GM23338 (cell line): ENCODE results near the gene RRP12.

ENCODE experiments used
- CREB1 ChIP-seq: fragments of 250-450 bp; sonication (Bioruptor Pico); IDR thresholded peaks from 2 replicates; pipeline ENCODE4 v1.5.0; 2020; ENCODE audit warnings: low read depth, mild to moderate bottlenecking, moderate library complexity
- EZH2 ChIP-seq: fragments of 200-600 bp; sonication (generic); IDR thresholded peaks from one replicate; pipeline ENCODE4 v1.8.0; 2017; ENCODE audit warnings: antibody characterized with exemption, mild to moderate bottlenecking, low read depth; ENCODE audit not compliant: unreplicated experiment
- EZH2phosphoT487 ChIP-seq: fragments of 200-600 bp; sonication (generic); IDR thresholded peaks from one replicate; pipeline ENCODE4 v1.8.1; 2018; ENCODE audit warnings: antibody characterized with exemption; ENCODE audit not compliant: unreplicated experiment
- JUNB ChIP-seq: IDR thresholded peaks from one replicate; pipeline ENCODE4 v1.6.1; 2016; ENCODE audit warnings: antibody characterized with exemption; ENCODE audit not compliant: unreplicated experiment
- POLR2AphosphoS5 ChIP-seq: IDR thresholded peaks from 2 replicates; pipeline ENCODE4 v1.6.1; 2016; ENCODE audit warnings: antibody characterized with exemption, low read depth
- REST ChIP-seq: IDR thresholded peaks from one replicate; pipeline ENCODE4 v1.6.1; 2018; ENCODE audit warnings: antibody characterized with exemption; ENCODE audit not compliant: unreplicated experiment
- ZNF114 ChIP-seq: fragments of 250-450 bp; sonication (Bioruptor Pico); IDR thresholded peaks from 2 replicates; pipeline ENCODE4 v1.5.0; 2020; ENCODE audit warnings: mild to moderate bottlenecking, moderate library complexity
- ZNF331 ChIP-seq: fragments of 250-450 bp; sonication (Bioruptor Pico); IDR thresholded peaks from 2 replicates; pipeline ENCODE4 v1.5.0; 2020; ENCODE audit warnings: low read depth, mild to moderate bottlenecking, moderate library complexity
- ZNF462 ChIP-seq: fragments of 250-450 bp; sonication (Bioruptor Pico); IDR thresholded peaks from 2 replicates; pipeline ENCODE4 v1.5.0; 2020; ENCODE audit warnings: mild to moderate bottlenecking, moderate library complexity
- TF ChIP-seq, protein P1 (sequence below), 2 experiments: fragments of 200-600 bp in 1 of 2; sonication (generic) in 1 of 2; conservative IDR thresholded peaks; 2 replicates each; pipeline versions ENCODE4 v1.5.1 to v1.6.1; 2016 to 2017; ENCODE audit warnings: antibody characterized with exemption in 2 of 2, low read depth in 2 of 2, mild to moderate bottlenecking in 2 of 2, moderate library complexity in 1 of 2
- TF ChIP-seq, protein P2 (sequence below): IDR thresholded peaks from 2 replicates; pipeline ENCODE4 v1.6.1; 2016; ENCODE audit warnings: antibody characterized with exemption

- TF ChIP-seq, protein P1, sequence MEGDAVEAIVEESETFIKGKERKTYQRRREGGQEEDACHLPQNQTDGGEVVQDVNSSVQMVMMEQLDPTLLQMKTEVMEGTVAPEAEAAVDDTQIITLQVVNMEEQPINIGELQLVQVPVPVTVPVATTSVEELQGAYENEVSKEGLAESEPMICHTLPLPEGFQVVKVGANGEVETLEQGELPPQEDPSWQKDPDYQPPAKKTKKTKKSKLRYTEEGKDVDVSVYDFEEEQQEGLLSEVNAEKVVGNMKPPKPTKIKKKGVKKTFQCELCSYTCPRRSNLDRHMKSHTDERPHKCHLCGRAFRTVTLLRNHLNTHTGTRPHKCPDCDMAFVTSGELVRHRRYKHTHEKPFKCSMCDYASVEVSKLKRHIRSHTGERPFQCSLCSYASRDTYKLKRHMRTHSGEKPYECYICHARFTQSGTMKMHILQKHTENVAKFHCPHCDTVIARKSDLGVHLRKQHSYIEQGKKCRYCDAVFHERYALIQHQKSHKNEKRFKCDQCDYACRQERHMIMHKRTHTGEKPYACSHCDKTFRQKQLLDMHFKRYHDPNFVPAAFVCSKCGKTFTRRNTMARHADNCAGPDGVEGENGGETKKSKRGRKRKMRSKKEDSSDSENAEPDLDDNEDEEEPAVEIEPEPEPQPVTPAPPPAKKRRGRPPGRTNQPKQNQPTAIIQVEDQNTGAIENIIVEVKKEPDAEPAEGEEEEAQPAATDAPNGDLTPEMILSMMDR (conservative IDR thresholded peaks at IDR 0.05; ENCODE audit: low read depth in 2 of 2) = no peak
- no peak for TF ChIP-seq JUNB
- TF ChIP-seq EZH2phosphoT487 = no peak
- no peak for TF ChIP-seq POLR2AphosphoS5
- TF ChIP-seq CREB1 (CRISPR knock-in tag) = no peak
- TF ChIP-seq EZH2 = no peak
- no peak for TF ChIP-seq REST
- no peak for TF ChIP-seq ZNF114
- no peak for TF ChIP-seq ZNF462 (CRISPR knock-in tag)
- TF ChIP-seq, protein P2, sequence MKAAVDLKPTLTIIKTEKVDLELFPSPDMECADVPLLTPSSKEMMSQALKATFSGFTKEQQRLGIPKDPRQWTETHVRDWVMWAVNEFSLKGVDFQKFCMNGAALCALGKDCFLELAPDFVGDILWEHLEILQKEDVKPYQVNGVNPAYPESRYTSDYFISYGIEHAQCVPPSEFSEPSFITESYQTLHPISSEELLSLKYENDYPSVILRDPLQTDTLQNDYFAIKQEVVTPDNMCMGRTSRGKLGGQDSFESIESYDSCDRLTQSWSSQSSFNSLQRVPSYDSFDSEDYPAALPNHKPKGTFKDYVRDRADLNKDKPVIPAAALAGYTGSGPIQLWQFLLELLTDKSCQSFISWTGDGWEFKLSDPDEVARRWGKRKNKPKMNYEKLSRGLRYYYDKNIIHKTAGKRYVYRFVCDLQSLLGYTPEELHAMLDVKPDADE = no peak
- TF ChIP-seq ZNF331 (CRISPR knock-in tag) = no peak
Measured at GRCh38 chr10:97373456-97373855, 27.7 kb downstream of the RRP12 start.
